SK-N-SH treated with all-trans-retinoic acid at 6 μM for 48 hours (cell line): Measurements from ENCODE around the gene PDE6B.

Experiments used
- ATAC-seq: fragments of 200-7000 bp; cut with Tn5 transposase; 3 replicates; pipeline ENCODE4 v1.9.1; 2020; ENCODE audit warnings: mild to moderate bottlenecking, moderate library complexity
- ARNTL ChIP-seq: fragments of 450-650 bp; formaldehyde crosslinking; IDR thresholded peaks from 2 replicates; pipeline ENCODE4 v1.5.0; 2020; ENCODE audit warnings: low read depth, mild to moderate bottlenecking, moderate library complexity, borderline replicate concordance
- BACH2 ChIP-seq: fragments of 250-450 bp; sonication (Bioruptor Pico); IDR thresholded peaks from 2 replicates; pipeline ENCODE4 v1.9.0; 2021; ENCODE audit warnings: mild to moderate bottlenecking, borderline replicate concordance
- CSDC2 ChIP-seq: fragments of 250-450 bp; sonication (Bioruptor Pico); IDR thresholded peaks from 2 replicates; pipeline ENCODE4 v1.5.0; 2020; ENCODE audit warnings: mild to moderate bottlenecking, moderate library complexity
- ESRRG ChIP-seq: fragments of 250-450 bp; sonication (Bioruptor Pico); IDR thresholded peaks from 2 replicates; pipeline ENCODE4 v1.6.1; 2021; ENCODE audit warnings: mild to moderate bottlenecking
- GLIS3 ChIP-seq: fragments of 250-450 bp; sonication (Bioruptor Pico); IDR thresholded peaks from 2 replicates; pipeline ENCODE4 v1.5.0; 2020; ENCODE audit warnings: mild to moderate bottlenecking, moderate library complexity
- ISL1 ChIP-seq: fragments of 250-450 bp; sonication (Bioruptor Pico); IDR thresholded peaks from 2 replicates; pipeline ENCODE4 v2.1.2; 2022; ENCODE audit warnings: mild to moderate bottlenecking, moderate library complexity
- OSR1 ChIP-seq: fragments of 250-450 bp; sonication (Bioruptor Pico); IDR thresholded peaks from 2 replicates; pipeline ENCODE4 v1.8.0; 2022; ENCODE audit warnings: moderate library complexity, mild to moderate bottlenecking, inconsistent platforms
- PPARA ChIP-seq: fragments of 250-450 bp; sonication (Bioruptor Pico); IDR thresholded peaks from 2 replicates; pipeline ENCODE4 v1.5.0; 2020; ENCODE audit warnings: mild to moderate bottlenecking, borderline replicate concordance
- RARB ChIP-seq: fragments of 250-450 bp; sonication (Bioruptor Pico); IDR thresholded peaks from 2 replicates; pipeline ENCODE4 v1.8.0; 2021; ENCODE audit warnings: mild to moderate bottlenecking, moderate library complexity
- SNAI2 ChIP-seq: fragments of 250-450 bp; sonication (Bioruptor Pico); IDR thresholded peaks from 2 replicates; pipeline ENCODE4 v1.5.0; 2020; ENCODE audit warnings: mild to moderate bottlenecking, moderate library complexity
- TCF4 ChIP-seq: fragments of 250-450 bp; sonication (Bioruptor Pico); IDR thresholded peaks from 2 replicates; pipeline ENCODE4 v1.8.0; 2021; ENCODE audit warnings: mild to moderate bottlenecking, moderate library complexity, borderline replicate concordance
- TOX ChIP-seq: fragments of 250-450 bp; sonication (Bioruptor Pico); IDR thresholded peaks from 2 replicates; pipeline ENCODE4 v1.8.0; 2021; ENCODE audit warnings: mild to moderate bottlenecking, moderate library complexity, borderline replicate concordance
- ZFP3 ChIP-seq: fragments of 250-450 bp; sonication (Bioruptor Pico); IDR thresholded peaks from 2 replicates; pipeline ENCODE4 v1.5.0; 2020; ENCODE audit warnings: mild to moderate bottlenecking, moderate library complexity
- ZFP30 ChIP-seq: fragments of 450-650 bp; formaldehyde crosslinking; IDR thresholded peaks from 2 replicates; pipeline ENCODE4 v1.5.0; 2022; ENCODE audit warnings: mild to moderate bottlenecking, moderate library complexity
- ZNF565 ChIP-seq: fragments of 450-650 bp; formaldehyde crosslinking; conservative IDR thresholded peaks from 2 replicates; pipeline ENCODE4 v1.5.0; 2020; ENCODE audit warnings: low read depth, mild to moderate bottlenecking, moderate library complexity
- ZNF8 ChIP-seq: fragments of 450-650 bp; formaldehyde crosslinking; IDR thresholded peaks from 2 replicates; pipeline ENCODE4 v1.5.0; 2020; ENCODE audit warnings: mild to moderate bottlenecking, moderate library complexity
- TF ChIP-seq, protein P1 (sequence below): fragments of 250-450 bp; sonication (Bioruptor Pico); IDR thresholded peaks from 2 replicates; pipeline ENCODE4 v1.8.0; 2021; ENCODE audit warnings: low read depth, mild to moderate bottlenecking, moderate library complexity, borderline replicate concordance
- TF ChIP-seq, protein P2 (sequence below): fragments of 250-450 bp; sonication (Bioruptor Pico); IDR thresholded peaks from 2 replicates; pipeline ENCODE4 v1.5.1; 2020; ENCODE audit warnings: low read depth, mild to moderate bottlenecking, moderate library complexity
- TF ChIP-seq, protein P3 (sequence below): fragments of 250-450 bp; sonication (Bioruptor Pico); IDR thresholded peaks from 2 replicates; pipeline ENCODE4 v1.5.0; 2020; ENCODE audit warnings: mild to moderate bottlenecking, moderate library complexity
- TF ChIP-seq, protein P4 (sequence below): fragments of 250-450 bp; sonication (Bioruptor Pico); IDR thresholded peaks from 2 replicates; pipeline ENCODE4 v1.8.0; 2020; ENCODE audit warnings: mild to moderate bottlenecking, moderate library complexity, borderline replicate concordance

The PDE6B gene

DNA sequence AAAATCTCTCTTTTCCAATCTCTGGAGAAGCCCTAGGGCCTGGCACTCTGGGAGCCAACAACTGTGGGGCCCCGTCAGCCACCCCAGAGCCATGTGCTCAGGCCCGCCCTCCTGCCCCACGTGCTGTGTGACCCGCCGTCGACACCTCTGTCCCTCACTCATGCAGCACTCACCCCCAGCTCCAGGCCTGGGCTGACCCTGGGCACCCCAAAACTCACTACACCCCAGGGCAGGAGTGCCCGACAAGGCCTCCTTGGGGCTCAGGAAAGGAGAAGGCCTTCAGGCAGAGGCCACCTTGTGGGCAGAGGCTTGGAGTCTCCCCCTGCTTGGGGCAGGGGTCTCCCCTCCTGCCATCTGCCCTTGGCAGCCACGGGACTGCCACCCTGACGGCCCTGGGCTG, 54.7 kb downstream of the PDE6B start:
- ATAC-seq: no peak
- no peak for TF ChIP-seq ZFP3 (CRISPR knock-in tag)
- TF ChIP-seq, protein P1, sequence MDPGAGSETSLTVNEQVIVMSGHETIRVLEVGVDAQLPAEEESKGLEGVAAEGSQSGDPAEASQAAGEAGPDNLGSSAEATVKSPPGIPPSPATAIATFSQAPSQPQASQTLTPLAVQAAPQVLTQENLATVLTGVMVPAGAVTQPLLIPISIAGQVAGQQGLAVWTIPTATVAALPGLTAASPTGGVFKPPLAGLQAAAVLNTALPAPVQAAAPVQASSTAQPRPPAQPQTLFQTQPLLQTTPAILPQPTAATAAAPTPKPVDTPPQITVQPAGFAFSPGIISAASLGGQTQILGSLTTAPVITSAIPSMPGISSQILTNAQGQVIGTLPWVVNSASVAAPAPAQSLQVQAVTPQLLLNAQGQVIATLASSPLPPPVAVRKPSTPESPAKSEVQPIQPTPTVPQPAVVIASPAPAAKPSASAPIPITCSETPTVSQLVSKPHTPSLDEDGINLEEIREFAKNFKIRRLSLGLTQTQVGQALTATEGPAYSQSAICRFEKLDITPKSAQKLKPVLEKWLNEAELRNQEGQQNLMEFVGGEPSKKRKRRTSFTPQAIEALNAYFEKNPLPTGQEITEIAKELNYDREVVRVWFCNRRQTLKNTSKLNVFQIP (CRISPR knock-in tag): no peak
- no peak for TF ChIP-seq OSR1 (CRISPR knock-in tag)
- no peak for TF ChIP-seq BACH2 (CRISPR knock-in tag)
- TF ChIP-seq ARNTL: no peak
- TF ChIP-seq, protein P2, sequence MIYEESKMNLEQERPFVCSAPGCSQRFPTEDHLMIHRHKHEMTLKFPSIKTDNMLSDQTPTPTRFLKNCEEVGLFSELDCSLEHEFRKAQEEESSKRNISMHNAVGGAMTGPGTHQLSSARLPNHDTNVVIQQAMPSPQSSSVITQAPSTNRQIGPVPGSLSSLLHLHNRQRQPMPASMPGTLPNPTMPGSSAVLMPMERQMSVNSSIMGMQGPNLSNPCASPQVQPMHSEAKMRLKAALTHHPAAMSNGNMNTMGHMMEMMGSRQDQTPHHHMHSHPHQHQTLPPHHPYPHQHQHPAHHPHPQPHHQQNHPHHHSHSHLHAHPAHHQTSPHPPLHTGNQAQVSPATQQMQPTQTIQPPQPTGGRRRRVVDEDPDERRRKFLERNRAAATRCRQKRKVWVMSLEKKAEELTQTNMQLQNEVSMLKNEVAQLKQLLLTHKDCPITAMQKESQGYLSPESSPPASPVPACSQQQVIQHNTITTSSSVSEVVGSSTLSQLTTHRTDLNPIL: no peak
- TF ChIP-seq ZFP30 (CRISPR knock-in tag): no peak
- no peak for TF ChIP-seq SNAI2
- TF ChIP-seq TCF4: no peak
- no peak for TF ChIP-seq ZNF565
- TF ChIP-seq RARB: no peak
- no peak for TF ChIP-seq TOX (CRISPR knock-in tag)
- TF ChIP-seq, protein P3, sequence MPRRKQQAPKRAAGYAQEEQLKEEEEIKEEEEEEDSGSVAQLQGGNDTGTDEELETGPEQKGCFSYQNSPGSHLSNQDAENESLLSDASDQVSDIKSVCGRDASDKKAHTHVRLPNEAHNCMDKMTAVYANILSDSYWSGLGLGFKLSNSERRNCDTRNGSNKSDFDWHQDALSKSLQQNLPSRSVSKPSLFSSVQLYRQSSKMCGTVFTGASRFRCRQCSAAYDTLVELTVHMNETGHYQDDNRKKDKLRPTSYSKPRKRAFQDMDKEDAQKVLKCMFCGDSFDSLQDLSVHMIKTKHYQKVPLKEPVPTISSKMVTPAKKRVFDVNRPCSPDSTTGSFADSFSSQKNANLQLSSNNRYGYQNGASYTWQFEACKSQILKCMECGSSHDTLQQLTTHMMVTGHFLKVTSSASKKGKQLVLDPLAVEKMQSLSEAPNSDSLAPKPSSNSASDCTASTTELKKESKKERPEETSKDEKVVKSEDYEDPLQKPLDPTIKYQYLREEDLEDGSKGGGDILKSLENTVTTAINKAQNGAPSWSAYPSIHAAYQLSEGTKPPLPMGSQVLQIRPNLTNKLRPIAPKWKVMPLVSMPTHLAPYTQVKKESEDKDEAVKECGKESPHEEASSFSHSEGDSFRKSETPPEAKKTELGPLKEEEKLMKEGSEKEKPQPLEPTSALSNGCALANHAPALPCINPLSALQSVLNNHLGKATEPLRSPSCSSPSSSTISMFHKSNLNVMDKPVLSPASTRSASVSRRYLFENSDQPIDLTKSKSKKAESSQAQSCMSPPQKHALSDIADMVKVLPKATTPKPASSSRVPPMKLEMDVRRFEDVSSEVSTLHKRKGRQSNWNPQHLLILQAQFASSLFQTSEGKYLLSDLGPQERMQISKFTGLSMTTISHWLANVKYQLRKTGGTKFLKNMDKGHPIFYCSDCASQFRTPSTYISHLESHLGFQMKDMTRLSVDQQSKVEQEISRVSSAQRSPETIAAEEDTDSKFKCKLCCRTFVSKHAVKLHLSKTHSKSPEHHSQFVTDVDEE (CRISPR knock-in tag): no peak
- no peak for TF ChIP-seq GLIS3 (CRISPR knock-in tag)
- TF ChIP-seq PPARA: no peak
- TF ChIP-seq ISL1 (CRISPR knock-in tag): no peak
- TF ChIP-seq CSDC2: no peak

DNA sequence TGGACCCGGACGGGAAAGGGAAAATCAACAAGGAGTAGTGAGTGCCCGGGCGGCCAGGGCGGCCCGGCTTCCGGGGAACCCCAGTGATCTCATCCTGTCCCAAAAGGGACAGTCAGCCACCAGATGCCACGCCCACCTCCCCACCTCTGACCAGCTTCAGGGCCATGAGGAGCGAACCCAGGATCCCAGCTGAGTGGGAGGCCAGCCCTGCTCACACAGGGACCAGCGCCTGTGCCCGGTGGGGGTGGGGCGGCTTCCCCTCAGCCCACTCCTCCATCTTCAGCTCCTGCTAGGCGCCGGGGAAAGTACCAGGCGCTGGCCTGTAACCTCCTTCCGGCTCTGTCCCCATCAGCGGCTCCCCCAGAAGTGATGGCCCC, 55.2 kb downstream of the PDE6B start:
- TF ChIP-seq OSR1 (CRISPR knock-in tag) (no peak), ARNTL (no peak), ZFP30 (CRISPR knock-in tag) (no peak), ISL1 (CRISPR knock-in tag) (no peak), TOX (CRISPR knock-in tag) (no peak), BACH2 (CRISPR knock-in tag) (no peak), ZNF8 (CRISPR knock-in tag) (no peak), RARB (no peak), GLIS3 (CRISPR knock-in tag) (no peak), ZFP3 (CRISPR knock-in tag) (no peak), ZNF565 (no peak), ESRRG (CRISPR knock-in tag) (no peak), SNAI2 (no peak)
- TF ChIP-seq, protein P3 (CRISPR knock-in tag): no peak
- TF ChIP-seq, protein P4, sequence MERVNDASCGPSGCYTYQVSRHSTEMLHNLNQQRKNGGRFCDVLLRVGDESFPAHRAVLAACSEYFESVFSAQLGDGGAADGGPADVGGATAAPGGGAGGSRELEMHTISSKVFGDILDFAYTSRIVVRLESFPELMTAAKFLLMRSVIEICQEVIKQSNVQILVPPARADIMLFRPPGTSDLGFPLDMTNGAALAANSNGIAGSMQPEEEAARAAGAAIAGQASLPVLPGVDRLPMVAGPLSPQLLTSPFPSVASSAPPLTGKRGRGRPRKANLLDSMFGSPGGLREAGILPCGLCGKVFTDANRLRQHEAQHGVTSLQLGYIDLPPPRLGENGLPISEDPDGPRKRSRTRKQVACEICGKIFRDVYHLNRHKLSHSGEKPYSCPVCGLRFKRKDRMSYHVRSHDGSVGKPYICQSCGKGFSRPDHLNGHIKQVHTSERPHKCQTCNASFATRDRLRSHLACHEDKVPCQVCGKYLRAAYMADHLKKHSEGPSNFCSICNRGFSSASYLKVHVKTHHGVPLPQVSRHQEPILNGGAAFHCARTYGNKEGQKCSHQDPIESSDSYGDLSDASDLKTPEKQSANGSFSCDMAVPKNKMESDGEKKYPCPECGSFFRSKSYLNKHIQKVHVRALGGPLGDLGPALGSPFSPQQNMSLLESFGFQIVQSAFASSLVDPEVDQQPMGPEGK: no peak
- TF ChIP-seq, protein P1 (CRISPR knock-in tag): no peak
- TF ChIP-seq, protein P2: no peak
- ATAC-seq: no peak; the same call in 2 of the 3 replicates
